PC-9 (cell line): Measurements from ENCODE around the gene CTR9.

Experiments used
- CTCF ChIP-seq: fragments of 200-600 bp; sonication (generic); conservative IDR thresholded peaks from 2 replicates; pipeline ENCODE4 v1.6.1; 2017; ENCODE audit warnings: mixed run types, antibody characterized with exemption, mild to moderate bottlenecking, moderate library complexity
- EZH2 ChIP-seq: fragments of 200-600 bp; sonication (generic); IDR thresholded peaks from 2 replicates; pipeline ENCODE4 v1.8.0; 2017; ENCODE audit warnings: antibody characterized with exemption, low read depth

DNA sequence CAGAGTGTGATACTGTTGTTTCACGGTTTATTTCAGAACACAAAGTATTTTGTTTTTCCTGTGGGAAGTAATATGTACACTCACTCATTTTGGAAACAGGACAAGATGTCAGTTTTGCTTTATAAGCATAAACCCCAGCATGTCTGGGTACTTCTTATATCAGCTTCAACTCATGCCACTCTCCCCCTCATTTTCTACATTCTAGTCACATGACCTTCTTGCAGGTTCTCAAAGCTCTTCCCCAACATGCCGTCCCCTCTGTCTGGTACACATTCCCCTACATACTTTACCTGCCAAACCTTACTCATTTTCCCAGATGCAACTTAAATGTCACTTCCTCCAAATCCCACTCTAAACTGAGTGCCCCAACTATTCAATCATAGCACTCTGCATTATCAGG is 1.6 kb upstream of the CTR9 start:
- TF ChIP-seq CTCF (no peak), EZH2 (no peak)
